GM23338 (cell line): ENCODE results near the gene CCBE1. TPM values are rescaled to one million over a fixed set of nuclear protein-coding genes. Genes with fewer than 3 reads are reported as not detected.

Experiments used
- ATAC-seq: fragments of 200-7000 bp; cut with Tn5 transposase; 3 replicates; pipeline ENCODE4 v1.9.1; 2020
- DNase-seq: peaks from one replicate; pipeline ENCODE4 v3.0.0-alpha.2; 2015; ENCODE audit warnings: low spot score
- H2AFZ ChIP-seq: fragments of 200-600 bp; sonication (generic); 2 replicates; pipeline ENCODE4 v1.8.0; 2016; ENCODE audit warnings: antibody characterized with exemption, mild to moderate bottlenecking, moderate library complexity
- H3F3A ChIP-seq: fragments of 200-600 bp; sonication (generic); replicated peaks from 2 replicates; pipeline ENCODE4 v1.8.0; 2017; ENCODE audit warnings: antibody characterized with exemption, mixed run types, low read depth
- H3K27ac ChIP-seq: fragments of 200-600 bp; sonication (generic); 2 replicates; pipeline ENCODE4 v1.6.1; 2016; ENCODE audit warnings: low read depth
- H3K27me3 ChIP-seq: fragments of 200-600 bp; sonication (generic); 2 replicates; pipeline ENCODE4 v1.8.0; 2016; ENCODE audit warnings: mild to moderate bottlenecking, mixed run types, moderate library complexity; ENCODE audit not compliant: insufficient read depth
- H3K36me3 ChIP-seq: fragments of 200-600 bp; sonication (generic); 2 replicates; pipeline ENCODE4 v1.8.0; 2016; ENCODE audit warnings: mild to moderate bottlenecking; ENCODE audit not compliant: insufficient read depth
- H3K4me1 ChIP-seq: fragments of 200-600 bp; sonication (generic); 2 replicates; pipeline ENCODE4 v1.8.0; 2016; ENCODE audit warnings: mild to moderate bottlenecking, moderate library complexity; ENCODE audit not compliant: insufficient read depth
- H3K4me2 ChIP-seq: fragments of 200-600 bp; sonication (generic); 2 replicates; pipeline ENCODE4 v1.7.1; 2017; ENCODE audit warnings: mixed run types
- H3K4me3 ChIP-seq: fragments of 200-600 bp; sonication (generic); 2 replicates; pipeline ENCODE4 v1.6.1; 2016; ENCODE audit warnings: mixed run types
- H3K79me2 ChIP-seq: fragments of 200-600 bp; sonication (generic); replicated peaks from 2 replicates; pipeline ENCODE4 v1.8.0; 2017; ENCODE audit warnings: mild to moderate bottlenecking; ENCODE audit not compliant: insufficient read depth
- H3K9me2 ChIP-seq: fragments of 200-600 bp; sonication (generic); 2 replicates; pipeline ENCODE4 v1.8.0; 2017; ENCODE audit not compliant: insufficient read depth
- H4K20me1 ChIP-seq: fragments of 200-600 bp; sonication (generic); replicated peaks from 2 replicates; pipeline ENCODE4 v1.8.0; 2017; ENCODE audit warnings: mild to moderate bottlenecking; ENCODE audit not compliant: insufficient read depth
- H3K27ac Mint-ChIP-seq: 2 replicates; pipeline ENCODE4 v1.8.0; 2020; ENCODE audit warnings: inconsistent platforms, mild to moderate bottlenecking, moderate library complexity, mixed read lengths
- H3K27me3 Mint-ChIP-seq: 3 replicates; pipeline ENCODE4 v1.8.0; 2022; ENCODE audit warnings: low read depth, mild to moderate bottlenecking, moderate library complexity, mixed read lengths, inconsistent platforms; ENCODE audit not compliant: insufficient read depth, poor library complexity
- H3K36me3 Mint-ChIP-seq: 3 replicates; pipeline ENCODE4 v1.8.0; 2021; ENCODE audit warnings: low read depth, mild to moderate bottlenecking, inconsistent platforms, moderate library complexity, mixed read lengths
- H3K4me1 Mint-ChIP-seq: 3 replicates; pipeline ENCODE4 v1.8.0; 2020; ENCODE audit warnings: mild to moderate bottlenecking, inconsistent platforms, mixed read lengths
- H3K4me3 Mint-ChIP-seq: 3 replicates; pipeline ENCODE4 v1.8.0; 2021; ENCODE audit warnings: moderate library complexity, mild to moderate bottlenecking, inconsistent platforms, mixed read lengths
- H3K9me3 Mint-ChIP-seq: 3 replicates; pipeline ENCODE4 v1.8.0; 2020; ENCODE audit warnings: moderate library complexity, mild to moderate bottlenecking, inconsistent platforms, mixed read lengths
- CREB1 ChIP-seq: fragments of 250-450 bp; sonication (Bioruptor Pico); IDR thresholded peaks from 2 replicates; pipeline ENCODE4 v1.5.0; 2020; ENCODE audit warnings: low read depth, mild to moderate bottlenecking, moderate library complexity
- EZH2 ChIP-seq: fragments of 200-600 bp; sonication (generic); IDR thresholded peaks from one replicate; pipeline ENCODE4 v1.8.0; 2017; ENCODE audit warnings: antibody characterized with exemption, mild to moderate bottlenecking, low read depth; ENCODE audit not compliant: unreplicated experiment
- EZH2phosphoT487 ChIP-seq: fragments of 200-600 bp; sonication (generic); IDR thresholded peaks from one replicate; pipeline ENCODE4 v1.8.1; 2018; ENCODE audit warnings: antibody characterized with exemption; ENCODE audit not compliant: unreplicated experiment
- JUNB ChIP-seq: IDR thresholded peaks from one replicate; pipeline ENCODE4 v1.6.1; 2016; ENCODE audit warnings: antibody characterized with exemption; ENCODE audit not compliant: unreplicated experiment
- NANOG ChIP-seq: IDR thresholded peaks from 2 replicates; pipeline ENCODE4 v1.6.1; 2016; ENCODE audit warnings: antibody characterized with exemption, borderline replicate concordance
- POLR2AphosphoS5 ChIP-seq: IDR thresholded peaks from 2 replicates; pipeline ENCODE4 v1.6.1; 2016; ENCODE audit warnings: antibody characterized with exemption, low read depth
- STAT1 ChIP-seq: IDR thresholded peaks from one replicate; pipeline ENCODE4 v1.6.1; 2016; ENCODE audit warnings: antibody characterized with exemption; ENCODE audit not compliant: unreplicated experiment
- ZNF114 ChIP-seq: fragments of 250-450 bp; sonication (Bioruptor Pico); IDR thresholded peaks from 2 replicates; pipeline ENCODE4 v1.5.0; 2020; ENCODE audit warnings: mild to moderate bottlenecking, moderate library complexity
- ZNF331 ChIP-seq: fragments of 250-450 bp; sonication (Bioruptor Pico); IDR thresholded peaks from 2 replicates; pipeline ENCODE4 v1.5.0; 2020; ENCODE audit warnings: low read depth, mild to moderate bottlenecking, moderate library complexity
- polyA plus RNA-seq: library from polyadenylated mRNA; unstranded; fragments of >200 nt; fragmentation: Nextera tagmentation; extraction: Ambion mirVana; gene quantifications from 2 replicates; pipeline ENCODE4 v1.2.1, GENCODE V29; 2016
- total RNA-seq: library from RNA; depleted of rRNA; stranded (reverse); fragments of >200 nt; shearing (Covaris generic); gene quantifications from 2 replicates; pipeline ENCODE4 v1.2.3, GENCODE V29; 2014
- TF ChIP-seq, protein P1 (sequence below), 2 experiments: fragments of 200-600 bp in 1 of 2; sonication (generic) in 1 of 2; conservative IDR thresholded peaks; 2 replicates each; pipeline versions ENCODE4 v1.5.1 to v1.6.1; 2016 to 2017; ENCODE audit warnings: antibody characterized with exemption in 2 of 2, low read depth in 2 of 2, mild to moderate bottlenecking in 2 of 2, moderate library complexity in 1 of 2
- TF ChIP-seq, protein P2 (sequence below): IDR thresholded peaks from 2 replicates; pipeline ENCODE4 v1.6.1; 2016; ENCODE audit warnings: antibody characterized with exemption
- TF ChIP-seq, protein P3 (sequence below): IDR thresholded peaks from one replicate; pipeline ENCODE4 v1.6.1; 2018; ENCODE audit warnings: antibody characterized with exemption; ENCODE audit not compliant: unreplicated experiment
- TF ChIP-seq, protein P4 (sequence below): fragments of 250-450 bp; sonication (Bioruptor Pico); IDR thresholded peaks from 2 replicates; pipeline ENCODE4 v1.5.0; 2020; ENCODE audit warnings: mild to moderate bottlenecking, moderate library complexity

CCBE1 gene
- total and polyA plus RNA-seq, 2 experiments from 2014 or later = 2.1 to 2.6 TPM

DNA sequence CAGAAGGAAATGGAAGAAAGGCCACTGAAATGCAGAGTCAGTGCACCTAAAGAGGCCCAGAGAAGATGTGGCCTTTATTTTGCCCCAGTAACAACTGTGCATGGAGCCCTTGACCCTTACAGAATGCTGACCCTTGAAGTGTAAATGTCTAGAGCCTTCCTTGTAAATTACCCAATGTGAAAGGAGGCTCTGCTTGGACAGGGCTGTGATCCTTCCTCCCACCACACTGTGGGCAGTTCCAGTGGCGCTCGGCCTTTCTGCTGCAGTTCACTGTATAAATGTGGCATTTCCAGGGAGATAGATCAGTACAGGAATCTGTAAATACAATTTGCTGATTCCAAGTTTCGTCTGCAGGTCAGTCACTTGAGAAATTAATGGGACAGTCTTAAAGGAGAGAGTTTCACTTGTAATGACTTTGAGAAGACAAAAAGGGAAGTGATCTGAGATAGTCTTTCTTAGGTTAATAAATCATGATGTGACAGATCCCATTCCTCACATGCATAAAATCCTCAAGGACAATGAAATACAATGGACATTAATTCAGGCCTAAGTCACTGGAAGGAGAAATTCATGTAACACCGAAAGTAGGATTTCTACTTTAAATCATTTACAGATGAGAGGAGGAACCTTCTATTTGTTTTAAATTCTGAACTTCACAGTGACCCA lies 204.3 kb downstream of the CCBE1 start:
- no peak for DNase-seq
- Histone ChIP-seq H3F3A (no peaks in the 10 kb centered on the region), H2AFZ (no peak overlapping the region), H3K4me1 (no peaks in the 10 kb centered on the region), H3K9me2 (no peaks in the 10 kb centered on the region), H3K36me3 (no peaks in the 10 kb centered on the region), H3K79me2 (no peaks in the 10 kb centered on the region), H3K4me2 (no peak overlapping the region), H3K4me3 (no peak overlapping the region), H4K20me1 (no peaks in the 10 kb centered on the region), H3K27me3 (no peaks in the 10 kb centered on the region), H3K27ac (no peak overlapping the region)
- Mint-ChIP-seq H3K27me3 (peaks cover 2% of the 10 kb centered on the region), H3K9me3 (no peaks in the 10 kb centered on the region; the same call in 1 of the 3 replicates), H3K36me3 (no peaks in the 10 kb centered on the region), H3K4me1 (no peaks in the 10 kb centered on the region), H3K4me3 (no peak overlapping the region), H3K27ac (no peak overlapping the region)
- TF ChIP-seq, protein P1, sequence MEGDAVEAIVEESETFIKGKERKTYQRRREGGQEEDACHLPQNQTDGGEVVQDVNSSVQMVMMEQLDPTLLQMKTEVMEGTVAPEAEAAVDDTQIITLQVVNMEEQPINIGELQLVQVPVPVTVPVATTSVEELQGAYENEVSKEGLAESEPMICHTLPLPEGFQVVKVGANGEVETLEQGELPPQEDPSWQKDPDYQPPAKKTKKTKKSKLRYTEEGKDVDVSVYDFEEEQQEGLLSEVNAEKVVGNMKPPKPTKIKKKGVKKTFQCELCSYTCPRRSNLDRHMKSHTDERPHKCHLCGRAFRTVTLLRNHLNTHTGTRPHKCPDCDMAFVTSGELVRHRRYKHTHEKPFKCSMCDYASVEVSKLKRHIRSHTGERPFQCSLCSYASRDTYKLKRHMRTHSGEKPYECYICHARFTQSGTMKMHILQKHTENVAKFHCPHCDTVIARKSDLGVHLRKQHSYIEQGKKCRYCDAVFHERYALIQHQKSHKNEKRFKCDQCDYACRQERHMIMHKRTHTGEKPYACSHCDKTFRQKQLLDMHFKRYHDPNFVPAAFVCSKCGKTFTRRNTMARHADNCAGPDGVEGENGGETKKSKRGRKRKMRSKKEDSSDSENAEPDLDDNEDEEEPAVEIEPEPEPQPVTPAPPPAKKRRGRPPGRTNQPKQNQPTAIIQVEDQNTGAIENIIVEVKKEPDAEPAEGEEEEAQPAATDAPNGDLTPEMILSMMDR (conservative IDR thresholded peaks at IDR 0.05; ENCODE audit: low read depth in 2 of 2) = no peak
- TF ChIP-seq POLR2AphosphoS5 (no peak), NANOG (no peak), JUNB (no peak), STAT1 (no peak), EZH2 (no peak), EZH2phosphoT487 (no peak), CREB1 (no peak), ZNF114 (CRISPR knock-in tag) (no peak), ZNF331 (CRISPR knock-in tag) (no peak)
- TF ChIP-seq, protein P2, sequence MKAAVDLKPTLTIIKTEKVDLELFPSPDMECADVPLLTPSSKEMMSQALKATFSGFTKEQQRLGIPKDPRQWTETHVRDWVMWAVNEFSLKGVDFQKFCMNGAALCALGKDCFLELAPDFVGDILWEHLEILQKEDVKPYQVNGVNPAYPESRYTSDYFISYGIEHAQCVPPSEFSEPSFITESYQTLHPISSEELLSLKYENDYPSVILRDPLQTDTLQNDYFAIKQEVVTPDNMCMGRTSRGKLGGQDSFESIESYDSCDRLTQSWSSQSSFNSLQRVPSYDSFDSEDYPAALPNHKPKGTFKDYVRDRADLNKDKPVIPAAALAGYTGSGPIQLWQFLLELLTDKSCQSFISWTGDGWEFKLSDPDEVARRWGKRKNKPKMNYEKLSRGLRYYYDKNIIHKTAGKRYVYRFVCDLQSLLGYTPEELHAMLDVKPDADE = no peak
- TF ChIP-seq, protein P3, sequence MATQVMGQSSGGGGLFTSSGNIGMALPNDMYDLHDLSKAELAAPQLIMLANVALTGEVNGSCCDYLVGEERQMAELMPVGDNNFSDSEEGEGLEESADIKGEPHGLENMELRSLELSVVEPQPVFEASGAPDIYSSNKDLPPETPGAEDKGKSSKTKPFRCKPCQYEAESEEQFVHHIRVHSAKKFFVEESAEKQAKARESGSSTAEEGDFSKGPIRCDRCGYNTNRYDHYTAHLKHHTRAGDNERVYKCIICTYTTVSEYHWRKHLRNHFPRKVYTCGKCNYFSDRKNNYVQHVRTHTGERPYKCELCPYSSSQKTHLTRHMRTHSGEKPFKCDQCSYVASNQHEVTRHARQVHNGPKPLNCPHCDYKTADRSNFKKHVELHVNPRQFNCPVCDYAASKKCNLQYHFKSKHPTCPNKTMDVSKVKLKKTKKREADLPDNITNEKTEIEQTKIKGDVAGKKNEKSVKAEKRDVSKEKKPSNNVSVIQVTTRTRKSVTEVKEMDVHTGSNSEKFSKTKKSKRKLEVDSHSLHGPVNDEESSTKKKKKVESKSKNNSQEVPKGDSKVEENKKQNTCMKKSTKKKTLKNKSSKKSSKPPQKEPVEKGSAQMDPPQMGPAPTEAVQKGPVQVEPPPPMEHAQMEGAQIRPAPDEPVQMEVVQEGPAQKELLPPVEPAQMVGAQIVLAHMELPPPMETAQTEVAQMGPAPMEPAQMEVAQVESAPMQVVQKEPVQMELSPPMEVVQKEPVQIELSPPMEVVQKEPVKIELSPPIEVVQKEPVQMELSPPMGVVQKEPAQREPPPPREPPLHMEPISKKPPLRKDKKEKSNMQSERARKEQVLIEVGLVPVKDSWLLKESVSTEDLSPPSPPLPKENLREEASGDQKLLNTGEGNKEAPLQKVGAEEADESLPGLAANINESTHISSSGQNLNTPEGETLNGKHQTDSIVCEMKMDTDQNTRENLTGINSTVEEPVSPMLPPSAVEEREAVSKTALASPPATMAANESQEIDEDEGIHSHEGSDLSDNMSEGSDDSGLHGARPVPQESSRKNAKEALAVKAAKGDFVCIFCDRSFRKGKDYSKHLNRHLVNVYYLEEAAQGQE = no peak
- TF ChIP-seq, protein P4, sequence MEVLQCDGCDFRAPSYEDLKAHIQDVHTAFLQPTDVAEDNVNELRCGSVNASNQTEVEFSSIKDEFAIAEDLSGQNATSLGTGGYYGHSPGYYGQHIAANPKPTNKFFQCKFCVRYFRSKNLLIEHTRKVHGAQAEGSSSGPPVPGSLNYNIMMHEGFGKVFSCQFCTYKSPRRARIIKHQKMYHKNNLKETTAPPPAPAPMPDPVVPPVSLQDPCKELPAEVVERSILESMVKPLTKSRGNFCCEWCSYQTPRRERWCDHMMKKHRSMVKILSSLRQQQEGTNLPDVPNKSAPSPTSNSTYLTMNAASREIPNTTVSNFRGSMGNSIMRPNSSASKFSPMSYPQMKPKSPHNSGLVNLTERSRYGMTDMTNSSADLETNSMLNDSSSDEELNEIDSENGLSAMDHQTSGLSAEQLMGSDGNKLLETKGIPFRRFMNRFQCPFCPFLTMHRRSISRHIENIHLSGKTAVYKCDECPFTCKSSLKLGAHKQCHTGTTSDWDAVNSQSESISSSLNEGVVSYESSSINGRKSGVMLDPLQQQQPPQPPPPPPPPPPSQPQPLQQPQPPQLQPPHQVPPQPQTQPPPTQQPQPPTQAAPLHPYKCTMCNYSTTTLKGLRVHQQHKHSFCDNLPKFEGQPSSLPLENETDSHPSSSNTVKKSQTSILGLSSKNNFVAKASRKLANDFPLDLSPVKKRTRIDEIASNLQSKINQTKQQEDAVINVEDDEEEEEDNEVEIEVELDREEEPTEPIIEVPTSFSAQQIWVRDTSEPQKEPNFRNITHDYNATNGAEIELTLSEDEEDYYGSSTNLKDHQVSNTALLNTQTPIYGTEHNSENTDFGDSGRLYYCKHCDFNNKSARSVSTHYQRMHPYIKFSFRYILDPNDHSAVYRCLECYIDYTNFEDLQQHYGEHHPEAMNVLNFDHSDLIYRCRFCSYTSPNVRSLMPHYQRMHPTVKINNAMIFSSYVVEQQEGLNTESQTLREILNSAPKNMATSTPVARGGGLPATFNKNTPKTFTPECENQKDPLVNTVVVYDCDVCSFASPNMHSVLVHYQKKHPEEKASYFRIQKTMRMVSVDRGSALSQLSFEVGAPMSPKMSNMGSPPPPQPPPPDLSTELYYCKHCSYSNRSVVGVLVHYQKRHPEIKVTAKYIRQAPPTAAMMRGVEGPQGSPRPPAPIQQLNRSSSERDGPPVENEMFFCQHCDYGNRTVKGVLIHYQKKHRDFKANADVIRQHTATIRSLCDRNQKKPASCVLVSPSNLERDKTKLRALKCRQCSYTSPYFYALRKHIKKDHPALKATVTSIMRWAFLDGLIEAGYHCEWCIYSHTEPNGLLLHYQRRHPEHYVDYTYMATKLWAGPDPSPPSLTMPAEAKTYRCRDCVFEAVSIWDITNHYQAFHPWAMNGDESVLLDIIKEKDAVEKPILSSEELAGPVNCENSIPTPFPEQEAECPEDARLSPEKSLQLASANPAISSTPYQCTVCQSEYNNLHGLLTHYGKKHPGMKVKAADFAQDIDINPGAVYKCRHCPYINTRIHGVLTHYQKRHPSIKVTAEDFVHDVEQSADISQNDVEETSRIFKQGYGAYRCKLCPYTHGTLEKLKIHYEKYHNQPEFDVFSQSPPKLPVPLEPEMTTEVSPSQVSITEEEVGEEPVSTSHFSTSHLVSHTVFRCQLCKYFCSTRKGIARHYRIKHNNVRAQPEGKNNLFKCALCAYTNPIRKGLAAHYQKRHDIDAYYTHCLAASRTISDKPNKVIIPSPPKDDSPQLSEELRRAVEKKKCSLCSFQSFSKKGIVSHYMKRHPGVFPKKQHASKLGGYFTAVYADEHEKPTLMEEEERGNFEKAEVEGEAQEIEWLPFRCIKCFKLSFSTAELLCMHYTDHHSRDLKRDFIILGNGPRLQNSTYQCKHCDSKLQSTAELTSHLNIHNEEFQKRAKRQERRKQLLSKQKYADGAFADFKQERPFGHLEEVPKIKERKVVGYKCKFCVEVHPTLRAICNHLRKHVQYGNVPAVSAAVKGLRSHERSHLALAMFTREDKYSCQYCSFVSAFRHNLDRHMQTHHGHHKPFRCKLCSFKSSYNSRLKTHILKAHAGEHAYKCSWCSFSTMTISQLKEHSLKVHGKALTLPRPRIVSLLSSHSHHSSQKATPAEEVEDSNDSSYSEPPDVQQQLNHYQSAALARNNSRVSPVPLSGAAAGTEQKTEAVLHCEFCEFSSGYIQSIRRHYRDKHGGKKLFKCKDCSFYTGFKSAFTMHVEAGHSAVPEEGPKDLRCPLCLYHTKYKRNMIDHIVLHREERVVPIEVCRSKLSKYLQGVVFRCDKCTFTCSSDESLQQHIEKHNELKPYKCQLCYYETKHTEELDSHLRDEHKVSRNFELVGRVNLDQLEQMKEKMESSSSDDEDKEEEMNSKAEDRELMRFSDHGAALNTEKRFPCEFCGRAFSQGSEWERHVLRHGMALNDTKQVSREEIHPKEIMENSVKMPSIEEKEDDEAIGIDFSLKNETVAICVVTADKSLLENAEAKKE = no peak
- no peak for ATAC-seq
